ENCODE data around the gene VAV3. TPM values are rescaled to one million over a fixed set of nuclear protein-coding genes. Genes with fewer than 3 reads are reported as not detected.

VAV3 gene
- total and polyA plus RNA-seq, 2 donors from 2014 or later, result 61.6 to 87.5 TPM

DNA sequence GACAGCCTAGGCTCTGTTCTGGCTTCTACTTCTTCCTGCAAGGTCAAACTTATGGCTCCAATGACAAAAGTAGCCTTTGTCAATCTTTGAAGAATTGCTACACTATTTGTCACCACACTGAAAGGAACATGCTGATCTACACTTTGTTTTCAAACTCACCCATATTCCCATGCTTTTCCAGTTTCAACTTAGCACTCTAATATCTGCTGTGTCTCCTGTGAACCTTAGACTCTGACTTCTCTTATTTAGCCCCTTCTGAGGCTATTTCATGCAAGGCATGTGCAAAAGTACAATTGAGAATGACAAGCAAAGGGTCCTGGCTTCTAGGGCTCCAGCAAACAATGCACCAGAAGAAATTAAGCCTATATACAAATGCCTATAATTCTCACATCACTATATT lies 374.9 kb downstream of the VAV3 start:
- Histone ChIP-seq H3K27me3 (ENCODE audit: control insufficient read depth, insufficient read depth, low read length) (no peaks in the 10 kb centered on the region), H3K4me3 (ENCODE audit: low read length in 3 of 3) (no peak overlapping the region), H3K4me1 (ENCODE audit: control insufficient read depth in 2 of 3, insufficient read depth in 2 of 3, low read depth in 1 of 3, low read length in 3 of 3) (no peaks in the 10 kb centered on the region), H3K36me3 (ENCODE audit: control insufficient read depth in 2 of 3, insufficient read depth in 3 of 3, low read length in 3 of 3) (peaks cover 0 to 20% (median 14%) of the 10 kb centered on the region in 3 donors), H3K27ac (ENCODE audit: low read depth in 2 of 2, low read length in 2 of 2) (no peak overlapping the region), H3K9ac (ENCODE audit: low read length in 3 of 3) (no peak overlapping the region), H3K9me3 (ENCODE audit: control insufficient read depth in 2 of 3, insufficient read depth in 1 of 3, low read length in 3 of 3) (no peaks in the 10 kb centered on the region)
- intact Hi-C loops (cut with DNase I), result no loop called here
- TF ChIP-seq, protein P1, sequence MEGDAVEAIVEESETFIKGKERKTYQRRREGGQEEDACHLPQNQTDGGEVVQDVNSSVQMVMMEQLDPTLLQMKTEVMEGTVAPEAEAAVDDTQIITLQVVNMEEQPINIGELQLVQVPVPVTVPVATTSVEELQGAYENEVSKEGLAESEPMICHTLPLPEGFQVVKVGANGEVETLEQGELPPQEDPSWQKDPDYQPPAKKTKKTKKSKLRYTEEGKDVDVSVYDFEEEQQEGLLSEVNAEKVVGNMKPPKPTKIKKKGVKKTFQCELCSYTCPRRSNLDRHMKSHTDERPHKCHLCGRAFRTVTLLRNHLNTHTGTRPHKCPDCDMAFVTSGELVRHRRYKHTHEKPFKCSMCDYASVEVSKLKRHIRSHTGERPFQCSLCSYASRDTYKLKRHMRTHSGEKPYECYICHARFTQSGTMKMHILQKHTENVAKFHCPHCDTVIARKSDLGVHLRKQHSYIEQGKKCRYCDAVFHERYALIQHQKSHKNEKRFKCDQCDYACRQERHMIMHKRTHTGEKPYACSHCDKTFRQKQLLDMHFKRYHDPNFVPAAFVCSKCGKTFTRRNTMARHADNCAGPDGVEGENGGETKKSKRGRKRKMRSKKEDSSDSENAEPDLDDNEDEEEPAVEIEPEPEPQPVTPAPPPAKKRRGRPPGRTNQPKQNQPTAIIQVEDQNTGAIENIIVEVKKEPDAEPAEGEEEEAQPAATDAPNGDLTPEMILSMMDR (IDR thresholded peaks at IDR 0.05; ENCODE audit: borderline replicate concordance, extremely low read depth, insufficient read depth), result no peak
- DNase-seq (no peak), FAIRE-seq (no peak)

DNA sequence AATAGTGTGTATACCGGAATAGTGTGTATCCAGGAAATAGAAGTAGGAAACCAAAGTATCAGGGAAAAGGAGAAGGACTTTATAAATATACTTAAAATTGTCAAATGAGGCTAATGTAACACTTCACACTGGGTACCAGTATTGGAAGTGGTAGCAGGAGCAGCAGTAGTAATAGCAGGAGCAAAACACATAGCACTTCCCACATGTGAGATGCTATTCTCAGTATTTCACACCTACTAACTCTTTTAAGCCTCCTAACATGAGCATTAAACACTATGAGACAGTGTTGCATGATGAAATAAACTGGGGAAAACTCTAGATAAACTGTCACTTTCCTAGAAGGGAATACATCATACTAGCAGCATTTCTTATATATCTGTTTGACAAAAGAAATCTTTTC lies 376.7 kb downstream of the VAV3 start:
- no peak for DNase-seq
- Histone ChIP-seq H3K4me3 (ENCODE audit: low read length in 3 of 3) (no peak overlapping the region), H3K36me3 (ENCODE audit: control insufficient read depth in 2 of 3, insufficient read depth in 3 of 3, low read length in 3 of 3) (peaks cover 0 to 26% (median 11%) of the 10 kb centered on the region in 3 donors), H3K9ac (ENCODE audit: low read length in 3 of 3) (no peak overlapping the region), H3K27me3 (ENCODE audit: control insufficient read depth, insufficient read depth, low read length) (no peaks in the 10 kb centered on the region), H3K9me3 (ENCODE audit: control insufficient read depth in 2 of 3, insufficient read depth in 1 of 3, low read length in 3 of 3) (no peaks in the 10 kb centered on the region), H3K4me1 (ENCODE audit: control insufficient read depth in 2 of 3, insufficient read depth in 2 of 3, low read depth in 1 of 3, low read length in 3 of 3) (no peaks in the 10 kb centered on the region), H3K27ac (ENCODE audit: low read depth in 2 of 2, low read length in 2 of 2) (no peak overlapping the region)
- intact Hi-C loops (cut with DNase I), result no loop called here
- TF ChIP-seq, protein P1 (IDR thresholded peaks at IDR 0.05; ENCODE audit: borderline replicate concordance, extremely low read depth, insufficient read depth), result no peak
- FAIRE-seq, result no peak

DNA sequence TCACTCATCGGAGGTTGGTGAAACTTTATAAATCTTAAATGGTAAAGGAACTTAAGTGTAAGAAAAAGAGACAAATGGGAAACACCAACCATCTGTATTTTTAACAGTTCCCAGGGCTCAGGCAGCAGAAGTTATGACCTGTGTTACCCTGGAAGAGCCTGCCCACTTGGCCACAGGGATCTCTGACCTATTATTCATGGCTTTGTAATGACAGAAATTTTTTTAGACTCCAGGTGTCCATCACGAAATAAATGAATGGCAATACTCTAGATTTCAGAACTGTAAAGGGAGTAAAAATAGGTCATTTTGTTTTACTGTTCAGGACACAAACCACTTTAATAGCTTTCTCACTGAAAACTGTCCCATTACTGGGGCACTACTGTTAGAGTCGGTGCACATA lies 389.8 kb downstream of the VAV3 start:
- H3K36me3 ChIP-seq (ENCODE audit: control insufficient read depth in 2 of 3, insufficient read depth in 3 of 3, low read length in 3 of 3), result peaks cover 0 to 33% (median 8%) of the 10 kb centered on the region in 3 donors
- H3K9me3 ChIP-seq (ENCODE audit: control insufficient read depth in 2 of 3, insufficient read depth in 1 of 3, low read length in 3 of 3), result no peaks in the 10 kb centered on the region
- H3K9ac ChIP-seq (ENCODE audit: low read length in 3 of 3), result no peak overlapping the region
- no peak for DNase-seq
- TF ChIP-seq, protein P1 (IDR thresholded peaks at IDR 0.05; ENCODE audit: borderline replicate concordance, extremely low read depth, insufficient read depth), result no peak
- no peak overlapping the region for H3K4me3 ChIP-seq (ENCODE audit: low read length in 3 of 3)
- H3K27ac ChIP-seq (ENCODE audit: low read depth in 2 of 2, low read length in 2 of 2), result no peak overlapping the region
- H3K4me1 ChIP-seq (ENCODE audit: control insufficient read depth in 2 of 3, insufficient read depth in 2 of 3, low read depth in 1 of 3, low read length in 3 of 3), result no peaks in the 10 kb centered on the region
- no peak for FAIRE-seq
- no peaks in the 10 kb centered on the region for H3K27me3 ChIP-seq (ENCODE audit: control insufficient read depth, insufficient read depth, low read length)
- intact Hi-C loops (cut with DNase I), result no loop called here

DNA sequence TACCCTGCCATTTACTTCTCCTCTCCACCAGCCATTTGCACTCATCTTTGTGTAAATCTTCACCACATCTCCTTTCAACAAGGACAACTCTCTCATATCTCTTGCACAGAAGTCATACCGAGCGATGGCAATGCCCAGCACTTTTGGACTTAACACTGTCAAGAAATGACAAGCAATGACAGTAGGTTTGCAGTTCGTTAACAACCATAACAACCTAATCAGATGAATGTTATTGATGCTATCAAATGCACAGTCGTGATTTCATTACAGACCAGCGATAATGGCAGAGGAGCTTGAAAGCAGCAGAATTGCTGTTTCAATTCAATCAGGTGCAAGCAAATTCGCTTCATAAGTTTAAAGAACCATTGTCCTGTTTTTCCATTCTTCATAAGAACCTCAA lies 390.9 kb downstream of the VAV3 start:
- Histone ChIP-seq H3K9ac (ENCODE audit: low read length in 3 of 3) (no peak overlapping the region), H3K4me1 (ENCODE audit: control insufficient read depth in 2 of 3, insufficient read depth in 2 of 3, low read depth in 1 of 3, low read length in 3 of 3) (no peaks in the 10 kb centered on the region), H3K27ac (ENCODE audit: low read depth in 2 of 2, low read length in 2 of 2) (no peak overlapping the region), H3K4me3 (ENCODE audit: low read length in 3 of 3) (no peak overlapping the region), H3K9me3 (ENCODE audit: control insufficient read depth in 2 of 3, insufficient read depth in 1 of 3, low read length in 3 of 3) (no peaks in the 10 kb centered on the region), H3K36me3 (ENCODE audit: control insufficient read depth in 2 of 3, insufficient read depth in 3 of 3, low read length in 3 of 3) (peaks cover 0 to 28% (median 8%) of the 10 kb centered on the region in 3 donors), H3K27me3 (ENCODE audit: control insufficient read depth, insufficient read depth, low read length) (no peaks in the 10 kb centered on the region)
- intact Hi-C loops (cut with DNase I), result no loop called here
- DNase-seq, result no peak
- TF ChIP-seq, protein P1 (IDR thresholded peaks at IDR 0.05; ENCODE audit: borderline replicate concordance, extremely low read depth, insufficient read depth), result no peak
- FAIRE-seq, result no peak
